Transverse colon (tissue), 3 donors: ENCODE results near the gene NOVA1.

ENCODE experiments used
- POLR2A ChIP-seq: fragments of 450-650 bp; IDR thresholded peaks from one replicate; pipeline ENCODE4 v1.6.1; 2016; ENCODE audit warnings: antibody characterized with exemption, mild to moderate bottlenecking, moderate library complexity
- POLR2AphosphoS5 ChIP-seq, 3 donors: sonication (generic); formaldehyde crosslinking; IDR thresholded peaks; one replicate each; pipeline ENCODE4 v1.6.1; 2016; ENCODE audit warnings: antibody characterized with exemption in 3 of 3

DNA sequence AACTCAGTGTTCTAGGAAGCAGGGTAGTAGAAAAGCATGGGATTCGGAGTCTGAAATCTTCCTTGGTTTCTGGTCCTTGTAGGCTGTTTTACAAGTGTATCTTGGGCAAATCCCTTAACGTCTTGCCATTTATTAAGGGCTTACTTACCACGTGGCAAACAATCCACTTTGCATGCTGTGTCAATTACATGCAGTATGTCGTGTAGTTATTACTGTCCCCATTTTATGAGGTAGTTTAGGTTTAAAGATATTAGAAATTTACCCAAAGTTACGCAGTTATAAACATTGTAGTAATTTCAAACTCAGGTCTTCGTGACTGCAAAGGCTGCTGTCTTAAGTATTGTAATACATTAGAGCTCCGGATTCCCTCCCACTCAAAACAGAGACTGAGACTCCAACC, 1.5 kb upstream of the NOVA1 start:
- TF ChIP-seq POLR2A, result no peak
- TF ChIP-seq POLR2AphosphoS5 (IDR thresholded peaks at IDR 0.05), result no peak
